CD1c-positive myeloid dendritic cell (primary cell): ENCODE measurements around the gene CLDN22.
A peak's percentile ranks its signal among the peaks of the same experiment; 100 is the strongest.

ENCODE experiments used
- DNase-seq: peaks from one replicate; pipeline ENCODE4 v3.0.0-alpha.2; 2016; ENCODE audit errors: extremely low spot score

Gene CLDN22

DNA sequence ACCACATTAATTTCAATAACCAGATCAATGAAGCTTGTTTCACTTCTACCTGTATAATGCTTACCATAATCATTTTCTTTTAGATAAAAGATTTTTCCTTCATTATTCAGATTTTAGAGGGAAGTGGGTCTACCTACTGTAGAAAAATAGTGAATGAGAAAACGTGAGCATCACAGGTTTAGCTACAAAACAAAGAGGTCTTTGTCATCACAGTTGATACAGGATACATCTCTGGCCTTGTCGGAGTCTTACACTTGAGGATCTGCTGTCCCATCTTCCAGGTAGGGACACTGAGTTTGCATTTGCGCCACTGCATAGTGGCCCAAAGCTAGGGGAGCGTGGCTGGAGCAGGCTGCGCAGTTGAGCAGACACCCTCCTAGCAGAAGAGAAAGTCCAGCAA lies 1.4 kb upstream of the CLDN22 start:
- no peak for DNase-seq

DNA sequence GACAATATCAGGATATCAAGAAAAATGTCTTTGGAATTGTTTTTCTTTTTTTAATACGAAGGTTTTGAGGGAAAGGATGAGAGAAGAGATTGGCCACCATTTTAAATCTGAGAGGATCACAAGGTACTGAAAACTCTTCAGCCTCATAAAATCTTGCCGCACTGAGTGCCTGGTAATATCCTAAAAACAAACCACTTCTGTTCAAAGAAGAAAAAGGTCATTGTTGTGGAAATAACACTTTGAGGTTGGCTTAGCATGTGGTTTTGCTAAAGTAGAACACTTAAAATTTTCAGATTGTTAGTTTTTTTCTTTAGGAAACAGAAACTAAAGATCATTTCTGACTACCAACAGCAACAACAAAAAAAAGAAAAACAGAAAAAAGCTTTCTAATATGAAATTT lies 1.0 kb upstream of the CLDN22 start:
- no peak for DNase-seq

DNA sequence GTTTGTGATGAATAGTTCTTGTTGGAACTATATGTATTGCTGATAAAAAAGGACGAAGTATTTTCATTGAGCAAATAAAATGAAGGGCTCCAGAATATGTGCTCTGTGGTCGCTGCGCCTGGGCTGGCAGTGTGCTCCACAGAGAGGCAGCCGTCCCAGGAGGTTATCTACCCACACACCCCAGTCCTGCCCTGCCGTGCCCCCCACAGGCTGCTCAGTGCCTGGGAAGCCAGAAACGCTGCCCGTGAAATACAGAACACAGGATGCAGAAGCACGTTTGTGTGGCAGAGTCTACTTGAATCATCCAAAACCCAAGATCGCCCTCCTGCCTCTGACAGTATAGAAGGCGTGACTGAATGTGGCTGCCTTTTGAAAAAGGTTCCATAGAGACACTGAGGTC lies 1.4 kb downstream of the CLDN22 start:
- DNase-seq = no peak

DNA sequence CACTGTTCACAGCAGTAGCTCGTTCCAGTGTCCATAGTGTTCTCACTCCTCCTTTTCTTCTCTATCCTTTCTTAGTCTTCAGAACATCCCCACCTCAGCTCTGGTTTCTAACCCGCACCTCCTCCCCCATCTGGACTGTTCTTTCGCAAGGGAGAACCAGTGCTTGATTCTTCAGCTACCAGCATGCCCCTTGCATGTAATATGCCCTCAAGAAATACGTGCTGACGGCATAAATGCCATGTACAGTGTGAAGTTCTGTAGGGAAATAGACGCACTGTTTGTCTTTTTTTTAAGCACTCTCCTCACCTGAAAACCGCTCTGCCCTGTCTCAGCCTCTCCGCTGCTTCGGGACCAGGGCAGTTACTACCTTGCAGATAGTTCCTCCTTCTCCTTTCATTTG lies 5.3 kb downstream of the CLDN22 start:
- no peak for DNase-seq

DNA sequence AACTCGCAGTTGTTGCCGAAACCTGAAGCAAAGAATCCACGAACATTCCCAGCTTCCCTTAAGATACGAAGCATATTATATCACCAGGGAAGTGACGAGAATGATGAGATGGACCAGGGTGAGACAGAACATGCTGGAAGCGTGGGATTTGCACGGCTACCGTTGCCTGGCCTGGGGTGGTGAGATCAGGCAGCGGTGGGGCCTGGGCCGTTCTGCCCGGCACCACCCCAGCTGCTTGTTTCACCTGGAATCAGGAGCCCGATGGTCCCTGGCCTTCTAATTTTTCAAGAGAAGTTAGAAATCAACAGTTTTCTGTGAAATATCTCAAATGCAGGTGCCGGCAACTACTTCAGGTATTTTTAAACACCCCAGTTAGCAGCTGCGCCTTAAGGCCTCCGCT lies 5.7 kb downstream of the CLDN22 start:
- DNase-seq = no peak

DNA sequence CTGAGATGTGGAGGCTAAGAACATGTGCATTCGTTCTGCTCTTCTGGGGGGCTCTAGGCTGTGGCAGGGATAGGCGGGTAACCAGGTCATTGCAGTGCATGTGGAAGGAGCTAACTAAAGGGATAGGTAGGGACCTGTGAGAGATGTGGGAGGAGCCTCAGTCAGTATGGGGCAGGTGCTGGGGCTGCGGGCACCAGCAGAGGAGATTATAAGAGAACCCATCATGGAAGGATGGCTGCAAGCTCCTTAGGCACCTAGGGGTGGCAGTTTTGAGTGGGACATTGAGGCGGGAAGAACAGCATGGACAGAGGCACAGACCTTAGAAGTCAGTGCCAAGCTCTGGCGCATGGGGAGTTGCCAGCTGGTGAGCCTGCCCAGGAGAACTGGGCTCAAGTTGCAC lies 7.2 kb downstream of the CLDN22 start:
- DNase-seq = no peak

DNA sequence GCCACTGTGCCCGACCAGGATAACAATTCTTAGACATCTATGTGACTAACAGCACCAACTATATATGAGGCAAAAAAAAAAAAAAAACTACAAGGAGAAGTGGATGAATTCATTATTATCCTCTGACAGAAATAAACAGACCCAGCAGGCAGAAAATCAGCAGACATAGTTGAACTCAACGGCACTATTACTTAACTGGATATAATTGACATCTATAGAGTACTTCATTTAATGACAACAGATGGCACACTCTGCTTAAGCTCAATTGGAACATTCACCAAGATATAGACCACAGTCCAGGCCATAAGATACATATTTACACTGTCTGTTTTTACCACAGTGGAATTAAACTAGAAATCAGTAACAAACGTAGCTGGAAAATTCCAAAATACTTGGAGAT lies 13.3 kb downstream of the CLDN22 start:
- DNase-seq = no peak

DNA sequence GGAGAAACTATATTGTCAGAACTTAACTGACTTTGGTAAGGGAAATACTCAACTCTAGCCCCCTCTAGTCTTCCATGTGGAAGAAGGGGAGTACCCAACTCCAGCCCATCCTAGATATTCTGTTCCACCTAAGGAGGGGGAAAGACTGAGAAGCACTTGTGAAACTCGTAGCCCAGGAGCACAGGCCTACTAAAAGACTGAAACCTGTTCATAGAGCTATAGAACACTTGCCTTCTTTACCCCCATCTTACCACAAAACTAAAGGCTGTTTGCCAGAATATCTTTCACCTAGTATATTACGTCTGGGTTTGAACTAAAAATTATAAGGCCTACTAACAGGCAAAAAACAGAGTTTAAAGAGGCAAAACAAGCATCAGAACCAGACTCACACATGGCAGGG lies 15.5 kb downstream of the CLDN22 start:
- DNase-seq = no peak

DNA sequence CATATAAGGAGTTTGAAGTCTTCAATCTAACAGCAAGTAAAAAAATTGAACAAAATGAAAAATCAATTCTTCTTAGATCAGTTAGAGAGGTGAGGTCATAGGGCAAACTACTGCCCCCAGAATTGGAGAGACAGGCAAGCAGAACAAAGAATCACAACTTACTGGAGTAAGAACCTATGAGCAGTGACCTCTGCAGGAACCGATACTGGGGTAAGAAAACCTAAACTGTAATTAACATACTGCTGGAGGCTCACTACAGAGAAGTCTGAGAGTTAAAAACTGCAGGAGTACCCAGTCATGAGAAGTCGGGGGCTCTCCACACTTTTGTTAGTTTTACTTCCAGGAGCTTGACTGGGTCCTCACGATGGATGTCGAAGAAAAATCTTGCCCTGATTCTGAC lies 16.0 kb downstream of the CLDN22 start:
- DNase-seq = no peak

DNA sequence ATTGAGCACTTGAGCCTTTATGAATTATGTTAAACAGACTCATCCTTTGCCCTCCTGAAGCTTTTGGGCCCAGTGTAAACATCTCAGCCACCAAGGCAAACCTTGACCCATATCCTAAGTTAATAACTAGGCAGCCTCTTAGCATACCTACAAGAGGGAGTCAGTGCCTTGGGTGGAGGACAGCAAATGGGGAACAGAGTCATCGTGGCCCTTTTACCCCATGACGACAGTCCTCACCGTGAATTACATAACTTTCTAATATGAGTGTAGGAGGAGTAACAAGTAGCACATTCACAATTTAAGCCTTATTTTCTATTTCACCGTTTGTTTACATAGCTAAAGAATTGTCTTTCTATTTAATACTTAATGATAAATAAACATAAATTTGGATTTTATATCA lies 16.8 kb downstream of the CLDN22 start:
- DNase-seq = peak; percentile 24

DNA sequence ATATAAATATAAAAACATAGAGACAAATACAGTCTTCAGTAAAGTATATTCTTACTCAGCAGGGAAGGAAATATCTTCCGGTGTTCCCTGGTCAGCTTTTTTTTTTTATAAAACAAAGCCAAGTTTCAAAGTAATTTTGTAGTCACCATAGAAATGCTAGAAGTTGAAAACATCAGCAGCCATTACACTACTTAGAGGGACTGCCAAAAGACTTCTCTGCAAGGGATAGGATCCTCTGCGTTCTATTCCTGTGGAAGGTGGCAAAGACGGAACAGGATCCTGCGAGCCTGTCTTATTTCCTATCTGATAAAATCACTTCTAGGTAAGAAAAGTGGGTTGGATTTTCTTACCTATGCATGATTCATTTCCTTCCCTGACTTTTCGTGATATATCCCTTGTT lies 19.4 kb downstream of the CLDN22 start:
- no peak for DNase-seq

DNA sequence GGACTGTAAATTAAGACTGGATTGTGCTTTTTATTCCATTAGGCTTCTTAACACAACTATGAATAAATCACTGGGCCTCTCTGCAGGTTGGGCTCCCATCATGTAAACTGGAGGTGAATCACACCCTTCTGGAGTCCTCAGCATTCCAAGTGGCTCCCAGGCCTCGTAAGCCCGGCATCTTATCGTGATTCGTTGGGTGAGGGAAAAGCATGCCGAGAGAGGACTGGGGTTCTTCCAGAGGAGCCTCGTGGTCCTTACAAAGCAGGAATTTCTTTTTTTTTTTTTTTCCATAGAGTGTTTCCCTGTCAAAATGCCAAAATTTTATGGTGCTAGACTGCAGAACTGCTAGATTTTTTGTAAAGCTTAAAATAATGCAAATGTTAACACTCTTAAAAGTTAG lies 20.0 kb downstream of the CLDN22 start:
- no peak for DNase-seq

DNA sequence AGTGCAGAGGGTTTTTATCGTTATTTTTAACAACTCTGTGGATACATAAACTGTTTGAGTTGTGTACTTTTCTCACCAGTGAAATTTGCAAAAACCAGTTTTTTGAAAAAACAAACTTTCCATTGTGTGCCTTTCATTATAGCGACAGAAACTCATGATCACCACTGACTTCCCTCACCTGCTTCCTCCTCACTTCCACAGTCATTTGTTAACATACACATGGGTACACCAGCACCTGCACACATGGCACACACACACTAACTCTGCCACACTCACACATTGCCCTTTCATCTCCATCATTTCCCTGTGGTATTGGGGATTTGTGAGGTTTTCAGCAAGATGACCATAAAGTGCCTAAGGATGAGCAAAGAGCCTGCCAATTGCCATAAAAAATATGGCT lies 20.6 kb downstream of the CLDN22 start:
- no peak for DNase-seq

DNA sequence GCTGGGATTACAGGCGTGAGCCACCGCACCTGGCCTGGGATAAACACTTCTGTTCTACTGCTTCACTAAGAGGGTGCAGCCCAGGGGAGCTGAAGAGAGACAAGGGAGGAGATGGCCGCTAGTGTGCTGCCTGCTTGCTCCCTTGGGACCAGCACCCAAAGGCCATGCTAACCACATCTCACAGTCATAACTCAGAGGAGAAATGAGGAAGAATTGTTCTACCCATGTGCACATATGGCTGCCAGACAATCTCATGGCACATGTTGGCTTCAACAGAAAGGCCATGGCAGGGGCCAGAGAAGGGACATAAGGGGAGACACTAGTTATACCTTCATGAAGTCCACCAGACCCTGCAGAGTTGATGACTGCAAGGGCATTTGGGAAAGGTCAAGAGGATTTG lies 22.4 kb downstream of the CLDN22 start:
- DNase-seq = no peak

DNA sequence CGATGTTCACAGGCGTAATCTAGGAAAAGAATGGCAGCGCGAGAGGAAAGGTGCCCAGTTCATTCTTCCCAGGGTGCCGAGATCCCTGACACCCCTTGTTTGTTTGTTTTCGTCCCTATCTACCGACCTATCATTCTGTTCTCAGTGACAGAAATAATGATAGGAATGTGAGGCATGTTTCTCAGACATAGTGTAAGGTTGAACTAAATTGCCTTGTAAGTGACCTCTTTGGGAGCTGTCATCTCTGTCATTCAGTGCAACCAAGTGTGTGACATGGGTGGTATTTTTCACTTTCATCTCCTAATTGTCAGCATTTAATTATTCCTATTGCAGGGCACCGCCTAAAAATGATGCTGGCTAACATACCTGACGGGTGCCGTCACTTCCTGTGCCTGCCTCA lies 24.4 kb downstream of the CLDN22 start:
- DNase-seq = no peak

DNA sequence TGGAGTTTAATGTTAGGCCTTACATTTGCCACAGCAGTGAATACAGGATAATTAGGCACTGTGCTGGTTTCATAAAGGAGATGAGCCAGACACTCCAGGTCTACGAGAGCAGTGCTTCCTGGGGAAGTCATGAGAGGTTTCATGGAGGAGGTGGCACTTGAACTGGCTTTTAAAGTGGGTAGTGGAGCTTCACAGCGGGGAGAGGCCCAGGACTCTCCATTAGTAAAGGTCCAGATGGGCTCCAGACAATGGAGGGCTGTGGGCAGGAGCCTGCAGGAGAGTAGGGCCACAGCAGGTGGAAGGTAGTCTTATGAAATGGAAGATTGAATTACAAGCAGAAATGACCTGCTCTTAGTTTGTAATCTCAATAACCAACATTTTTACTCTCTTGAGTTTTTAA lies 29.0 kb downstream of the CLDN22 start:
- no peak for DNase-seq

DNA sequence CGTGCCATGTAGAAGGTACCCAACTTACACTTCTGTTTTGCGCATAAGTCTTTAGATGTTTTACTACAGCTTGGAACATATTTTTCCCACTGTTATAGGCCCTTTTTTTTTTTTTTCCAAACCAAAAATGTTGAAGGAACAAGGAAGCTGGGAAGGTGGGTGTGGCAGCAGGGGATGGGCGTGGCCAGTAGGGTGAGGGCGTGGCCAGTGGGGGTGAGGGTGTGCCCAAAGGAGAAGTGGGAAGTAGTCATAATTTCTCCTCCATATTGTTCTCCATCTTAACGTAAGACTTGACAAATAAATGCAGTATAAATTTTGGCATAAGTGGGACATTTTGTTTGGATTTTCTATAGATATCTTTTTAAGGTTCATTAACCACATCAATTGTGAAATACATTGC lies 30.4 kb downstream of the CLDN22 start:
- no peak for DNase-seq

DNA sequence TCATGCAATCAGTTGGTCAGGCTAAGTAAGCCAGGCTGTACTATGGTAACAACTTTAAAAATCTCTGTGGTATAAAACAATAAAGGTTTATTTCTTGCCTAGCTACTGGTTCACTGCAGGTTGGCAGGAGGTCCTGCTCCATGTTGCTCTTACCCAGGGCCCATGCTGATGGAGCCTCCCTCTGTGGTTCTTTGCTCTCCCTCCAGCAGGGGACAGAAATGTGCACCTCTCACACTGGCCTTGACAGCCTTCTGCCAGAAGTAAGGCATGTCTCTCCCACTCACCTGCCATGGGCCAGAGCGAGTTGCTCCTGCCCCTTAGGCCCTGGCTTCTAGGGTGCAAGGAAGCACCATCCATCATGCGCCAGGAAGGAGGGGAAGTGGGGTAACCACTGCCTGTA lies 31.1 kb downstream of the CLDN22 start:
- no peak for DNase-seq

DNA sequence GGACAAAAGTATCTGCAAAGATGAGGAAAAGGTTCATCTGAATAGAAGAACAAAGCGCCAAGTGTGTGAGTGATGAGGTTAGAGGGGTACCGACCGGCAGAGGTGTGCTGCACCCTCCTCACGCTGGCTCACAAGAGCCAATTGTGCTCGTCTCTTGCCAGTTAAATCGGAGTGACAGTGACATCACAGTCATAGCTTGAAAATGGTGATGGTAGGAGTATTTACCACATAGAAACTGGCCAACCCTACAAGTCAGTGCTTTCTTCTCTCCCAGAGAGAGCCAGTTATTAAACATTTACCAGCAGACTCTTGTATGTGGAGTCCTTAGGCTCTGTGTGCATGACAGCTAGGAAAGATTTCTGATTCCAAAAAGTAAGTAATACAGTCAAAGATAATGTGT lies 32.4 kb downstream of the CLDN22 start:
- DNase-seq = no peak

DNA sequence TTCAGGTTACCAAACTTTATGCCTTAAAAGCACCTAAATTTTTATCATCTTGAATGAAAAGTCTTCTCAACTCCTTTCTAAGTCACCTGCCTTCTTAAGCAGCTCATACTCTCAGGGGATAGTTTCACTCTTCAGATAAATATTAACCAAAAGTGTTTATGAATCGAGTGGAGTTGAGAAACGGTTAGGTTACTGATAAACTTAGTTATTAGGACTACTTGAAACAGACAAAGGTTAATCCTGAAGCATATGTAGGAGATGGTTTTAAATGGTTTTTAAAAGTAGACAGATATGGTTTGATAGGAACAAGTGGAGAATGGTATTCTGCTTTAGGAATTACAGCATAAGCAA lies 32.8 kb downstream of the CLDN22 start:
- no peak for DNase-seq

DNA sequence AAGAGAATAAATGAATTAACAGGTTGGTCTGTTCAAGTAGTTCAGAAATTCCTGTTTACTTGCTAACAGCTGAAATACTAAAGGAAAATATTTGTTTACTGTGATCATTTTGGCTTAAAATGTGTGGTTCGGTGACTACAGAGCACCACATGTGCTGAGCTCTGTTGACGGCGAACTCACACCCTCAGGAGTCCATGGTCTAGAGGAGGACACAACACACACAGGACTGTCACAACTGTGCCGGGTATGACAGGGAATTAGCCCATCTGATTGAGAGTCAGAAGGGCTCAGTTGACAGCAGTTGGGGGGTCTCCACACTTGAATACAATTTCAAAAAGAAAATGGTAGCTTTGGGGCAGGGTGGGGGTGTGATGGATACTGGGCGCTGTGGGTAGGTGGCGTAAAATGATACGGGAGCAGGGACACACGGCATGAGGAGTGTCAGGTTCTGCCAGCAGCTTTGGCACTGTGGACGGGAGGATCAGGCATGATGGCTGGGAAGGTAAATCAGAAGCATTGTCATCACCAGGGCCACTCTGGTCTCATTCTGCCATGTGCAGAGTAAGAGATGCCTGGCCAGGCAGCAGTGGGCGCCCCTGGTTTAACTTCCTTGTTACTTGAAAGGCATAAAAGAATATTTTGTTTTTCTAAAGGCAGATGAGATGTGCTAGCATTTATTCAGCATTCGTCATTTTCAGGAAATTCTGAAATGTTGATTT lies 33.3 kb downstream of the CLDN22 start:
- no peak for DNase-seq

DNA sequence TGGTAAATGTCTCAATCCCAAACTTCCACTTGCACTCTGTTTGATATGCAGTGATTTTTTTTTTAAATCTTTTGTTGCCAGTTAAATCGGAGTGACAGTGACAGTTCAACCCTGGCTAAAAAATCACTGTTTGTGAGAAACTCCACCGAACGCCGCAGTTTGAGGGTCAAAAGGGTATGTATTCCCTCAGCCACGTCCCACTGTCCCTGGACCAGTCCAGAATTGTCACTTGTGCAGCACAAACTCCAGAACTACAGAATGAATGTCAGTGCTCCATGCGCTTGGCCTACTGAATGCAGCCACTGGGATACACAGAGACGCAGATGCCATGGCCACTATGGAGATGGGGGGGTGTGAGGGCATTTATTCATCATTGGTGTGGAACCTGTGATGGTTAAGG lies 34.2 kb downstream of the CLDN22 start:
- DNase-seq = no peak

DNA sequence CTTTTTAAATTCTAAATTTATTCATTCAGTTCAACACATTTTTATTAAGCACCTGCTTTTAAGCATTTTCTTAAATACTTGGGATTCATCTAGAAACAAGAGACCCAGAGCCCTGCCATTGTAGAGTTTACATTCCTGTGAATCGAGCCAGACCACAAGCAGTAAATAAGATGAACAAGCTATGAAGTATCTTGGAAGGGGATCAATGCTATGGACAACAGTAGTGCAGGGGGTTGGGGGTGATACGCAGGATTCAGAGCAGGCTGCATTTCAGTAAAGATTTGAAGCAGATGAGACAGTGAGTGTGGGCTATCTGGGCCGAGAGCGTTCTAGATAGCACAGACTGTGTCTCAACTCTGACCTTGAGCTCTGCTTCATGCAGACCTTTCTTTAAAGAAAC lies 35.1 kb downstream of the CLDN22 start:
- DNase-seq = no peak

DNA sequence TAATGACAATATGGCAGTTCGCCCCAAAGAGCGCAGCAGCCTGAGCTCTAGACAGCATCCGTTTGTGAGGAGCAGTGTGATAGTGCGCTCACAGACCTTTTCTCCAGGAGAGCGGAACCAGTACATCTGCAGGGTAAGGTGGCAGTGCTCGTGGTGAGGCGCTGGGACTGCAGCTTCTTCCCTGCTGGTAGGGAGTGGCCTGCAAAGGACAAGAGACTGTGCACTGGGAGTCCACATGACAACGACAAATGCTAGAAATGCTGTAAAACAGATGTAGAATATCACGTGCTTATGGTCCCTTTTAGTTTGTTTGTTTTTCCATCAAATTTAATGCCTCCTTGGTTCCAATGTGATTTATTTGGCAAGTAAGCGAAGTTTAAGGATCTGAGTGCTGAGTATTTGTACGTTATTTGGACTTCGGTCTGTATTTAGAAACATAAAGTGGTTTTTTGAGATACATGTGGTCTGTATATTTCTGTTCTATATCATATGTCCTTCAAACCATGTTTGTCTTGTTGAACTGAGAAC lies 35.8 kb downstream of the CLDN22 start:
- no peak for DNase-seq
